HG03432 (cell line): ENCODE measurements around the gene VWA5A.

ENCODE experiments used
- ATAC-seq: cut with Tn5 transposase; IDR thresholded peaks from one replicate; pipeline ENCODE4 v1.9.1; 2021; ENCODE audit warnings: mild to moderate bottlenecking, moderate library complexity; ENCODE audit not compliant: unreplicated experiment

The VWA5A gene, protein sequence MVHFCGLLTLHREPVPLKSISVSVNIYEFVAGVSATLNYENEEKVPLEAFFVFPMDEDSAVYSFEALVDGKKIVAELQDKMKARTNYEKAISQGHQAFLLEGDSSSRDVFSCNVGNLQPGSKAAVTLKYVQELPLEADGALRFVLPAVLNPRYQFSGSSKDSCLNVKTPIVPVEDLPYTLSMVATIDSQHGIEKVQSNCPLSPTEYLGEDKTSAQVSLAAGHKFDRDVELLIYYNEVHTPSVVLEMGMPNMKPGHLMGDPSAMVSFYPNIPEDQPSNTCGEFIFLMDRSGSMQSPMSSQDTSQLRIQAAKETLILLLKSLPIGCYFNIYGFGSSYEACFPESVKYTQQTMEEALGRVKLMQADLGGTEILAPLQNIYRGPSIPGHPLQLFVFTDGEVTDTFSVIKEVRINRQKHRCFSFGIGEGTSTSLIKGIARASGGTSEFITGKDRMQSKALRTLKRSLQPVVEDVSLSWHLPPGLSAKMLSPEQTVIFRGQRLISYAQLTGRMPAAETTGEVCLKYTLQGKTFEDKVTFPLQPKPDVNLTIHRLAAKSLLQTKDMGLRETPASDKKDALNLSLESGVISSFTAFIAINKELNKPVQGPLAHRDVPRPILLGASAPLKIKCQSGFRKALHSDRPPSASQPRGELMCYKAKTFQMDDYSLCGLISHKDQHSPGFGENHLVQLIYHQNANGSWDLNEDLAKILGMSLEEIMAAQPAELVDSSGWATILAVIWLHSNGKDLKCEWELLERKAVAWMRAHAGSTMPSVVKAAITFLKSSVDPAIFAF

DNA sequence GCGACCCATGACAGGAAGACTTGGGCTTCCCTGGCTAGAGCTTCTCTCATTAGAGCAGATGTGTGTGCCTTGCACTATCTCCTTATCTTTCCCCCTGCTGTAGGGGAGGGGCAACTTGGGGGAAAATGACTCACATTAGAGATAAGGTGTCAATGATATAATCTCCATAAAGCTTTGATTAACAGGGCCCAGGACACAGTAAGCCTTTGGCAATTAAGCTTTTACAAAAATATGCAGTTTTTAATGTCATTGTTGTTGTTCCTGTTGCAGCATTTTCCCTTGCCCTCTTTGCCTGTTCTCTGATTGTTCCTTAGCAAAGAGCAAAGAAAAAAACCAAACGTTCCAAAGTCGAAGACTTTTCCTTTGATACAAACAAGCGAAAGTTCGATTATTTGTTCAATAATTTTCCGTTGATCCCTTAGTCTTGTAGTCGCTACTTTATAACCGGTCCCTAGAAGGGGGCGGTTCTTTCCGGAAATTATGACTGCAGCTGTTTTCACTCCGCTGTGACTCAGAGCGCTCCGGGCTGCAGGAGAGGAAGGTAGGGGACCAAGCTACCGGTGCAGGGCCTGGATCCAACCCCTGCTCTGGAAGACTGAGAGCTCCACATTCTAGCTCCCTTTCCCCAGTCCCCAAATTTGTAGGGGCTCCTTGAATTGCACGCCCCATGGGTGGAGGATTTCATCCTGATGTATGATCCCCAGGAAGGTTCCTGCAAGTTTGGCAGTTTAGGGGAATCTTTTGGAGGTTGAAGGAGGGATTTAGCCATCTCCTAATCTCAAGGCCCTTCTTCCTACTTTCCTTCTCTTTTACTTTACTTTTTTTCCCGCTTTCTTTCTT lies at the start of gene VWA5A:
Gene VWA5A, plus strand, starts transcription at position 509 of the 840 bp plus-strand sequence. CDS start 2,062 bp downstream, outside the sequence.
- peak; percentile 100 for ATAC-seq

DNA sequence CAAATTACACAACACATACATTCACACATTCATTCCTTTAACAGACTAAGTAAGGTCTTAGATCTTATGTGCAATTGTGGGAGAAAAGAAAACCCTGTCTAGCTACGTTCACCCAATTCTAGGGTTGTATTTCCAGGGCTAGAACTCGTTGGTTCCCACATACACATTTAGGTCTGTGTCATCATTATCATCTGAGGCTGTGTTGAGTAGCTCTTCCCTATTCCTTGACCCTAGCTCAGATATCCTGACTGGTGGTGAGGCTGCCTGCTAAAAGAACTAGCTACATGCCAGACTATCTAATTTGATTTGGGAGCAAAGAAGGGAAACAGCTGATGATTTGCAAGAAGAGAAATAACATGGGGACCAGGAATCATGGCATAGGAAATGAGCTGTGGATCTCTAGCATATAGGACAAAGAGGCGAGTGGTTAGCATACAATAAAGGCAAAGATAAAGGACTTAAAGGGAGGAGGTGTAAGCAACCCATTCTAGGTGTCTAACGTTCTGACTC lies 46.6 kb upstream of the VWA5A start:
- ATAC-seq, result no peak

DNA sequence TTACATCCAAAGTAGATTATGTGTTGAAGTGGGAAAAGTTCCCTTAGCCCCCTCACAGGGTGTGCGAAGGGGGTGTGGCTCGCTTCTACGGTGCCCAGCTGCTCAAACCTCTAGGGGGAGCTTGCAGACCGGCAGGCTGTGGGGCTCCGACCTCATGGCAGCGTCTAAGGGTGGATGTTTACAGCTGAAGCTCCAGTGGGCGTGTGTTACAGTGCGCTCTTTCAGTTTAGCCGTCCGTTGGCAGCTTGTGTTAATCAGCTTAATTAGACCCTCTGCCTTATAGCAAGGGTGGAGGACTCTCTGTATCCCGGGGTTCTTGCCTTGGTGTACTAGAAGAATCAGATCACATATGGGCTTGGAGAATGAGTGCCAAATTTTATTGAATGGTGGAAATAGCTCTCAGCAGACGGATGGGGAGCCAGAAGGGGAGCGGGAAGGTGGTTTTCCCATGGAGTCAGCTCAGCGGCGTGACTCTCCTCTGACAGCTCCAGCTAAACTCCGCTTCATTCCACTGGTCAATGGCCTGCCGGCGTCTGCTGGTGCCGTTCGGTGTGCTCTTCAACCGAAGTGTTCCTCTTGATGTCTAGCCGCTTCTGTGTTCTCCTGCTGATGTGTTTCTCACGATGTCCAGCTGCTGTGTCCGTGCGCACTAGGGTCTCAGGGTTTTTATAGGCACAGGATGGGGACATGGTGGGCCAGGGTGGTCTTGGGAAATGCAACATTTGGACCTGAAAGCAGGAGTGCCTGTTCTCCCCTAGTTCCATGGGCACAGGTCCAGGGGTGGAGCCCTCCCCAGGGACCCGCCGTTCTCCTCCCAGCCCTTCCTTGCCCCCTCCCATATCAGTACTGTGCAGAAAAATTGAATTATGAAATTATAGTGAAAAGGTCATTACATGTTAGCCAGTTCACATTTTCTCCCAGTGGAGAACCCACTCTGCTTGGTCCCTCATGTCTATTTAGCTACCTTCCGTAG lies 45.5 kb upstream of the VWA5A start:
- ATAC-seq, result peak; percentile 70

DNA sequence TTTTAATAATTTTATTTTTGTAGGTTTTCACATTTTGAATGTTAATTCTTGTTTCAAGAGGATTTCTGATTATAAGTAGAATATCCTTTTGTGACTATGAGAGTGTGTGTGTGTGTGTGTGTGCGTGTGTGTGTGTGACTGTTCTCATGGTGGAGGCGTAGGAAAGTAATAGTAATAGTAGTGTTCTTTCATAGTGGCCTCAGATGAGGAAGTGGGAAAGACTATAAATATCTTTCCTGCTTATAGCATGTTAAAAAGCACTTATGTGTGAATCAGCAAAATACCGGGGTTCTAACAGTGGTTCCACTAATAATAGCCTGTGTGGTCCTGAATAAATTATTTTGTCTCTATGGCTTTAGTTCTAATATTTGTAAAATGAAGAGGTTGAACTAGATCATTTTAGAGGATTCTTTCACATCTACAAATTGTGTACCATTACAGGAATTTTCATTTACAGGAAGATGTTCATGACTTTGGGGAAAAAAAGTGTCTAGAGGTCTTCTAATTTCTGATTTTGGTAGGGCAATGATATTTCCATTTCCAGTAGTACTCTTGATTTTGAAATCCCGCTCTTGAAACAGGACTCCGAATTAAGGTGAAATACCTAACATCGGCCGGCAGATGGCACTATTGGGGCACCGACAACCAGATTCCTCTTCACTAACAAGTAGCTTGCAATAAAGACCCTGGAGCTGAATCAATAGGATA lies 44.2 kb upstream of the VWA5A start:
- ATAC-seq, result peak; percentile 91

DNA sequence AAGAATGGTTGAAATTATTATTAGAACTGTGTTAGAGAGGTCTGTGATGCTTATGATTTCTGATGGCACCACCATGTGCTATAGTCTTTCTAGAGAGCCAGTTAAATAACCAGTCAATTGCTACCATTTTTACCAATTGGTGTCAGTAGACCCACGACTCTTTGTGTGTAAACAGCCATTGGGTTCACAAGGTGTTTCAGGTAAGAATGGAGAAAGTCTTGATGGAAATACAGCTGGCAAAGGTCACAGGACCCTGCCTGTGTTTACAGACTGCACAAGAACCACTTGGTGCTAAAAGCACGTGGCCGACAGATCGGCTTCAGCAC lies 43.7 kb upstream of the VWA5A start:
- no peak for ATAC-seq

DNA sequence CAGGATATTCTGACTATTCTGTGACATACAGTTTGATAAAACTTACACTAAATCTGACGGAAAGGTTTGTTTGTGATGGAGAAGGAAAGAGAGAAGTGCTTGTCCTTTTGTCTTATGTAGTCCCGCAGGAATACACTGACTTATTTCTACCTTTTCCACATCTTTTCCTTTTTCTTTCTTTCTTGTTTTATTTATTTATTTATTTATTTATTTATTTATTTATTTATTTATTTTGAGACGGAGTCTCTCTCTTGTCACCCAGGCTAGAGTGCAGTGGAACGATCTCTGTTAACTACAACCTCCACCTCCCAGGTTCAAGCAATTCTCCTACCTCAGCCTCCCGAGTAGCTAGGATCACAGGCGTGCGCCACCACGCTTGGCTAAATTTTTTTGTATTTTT lies 43.1 kb upstream of the VWA5A start:
- ATAC-seq, result no peak

DNA sequence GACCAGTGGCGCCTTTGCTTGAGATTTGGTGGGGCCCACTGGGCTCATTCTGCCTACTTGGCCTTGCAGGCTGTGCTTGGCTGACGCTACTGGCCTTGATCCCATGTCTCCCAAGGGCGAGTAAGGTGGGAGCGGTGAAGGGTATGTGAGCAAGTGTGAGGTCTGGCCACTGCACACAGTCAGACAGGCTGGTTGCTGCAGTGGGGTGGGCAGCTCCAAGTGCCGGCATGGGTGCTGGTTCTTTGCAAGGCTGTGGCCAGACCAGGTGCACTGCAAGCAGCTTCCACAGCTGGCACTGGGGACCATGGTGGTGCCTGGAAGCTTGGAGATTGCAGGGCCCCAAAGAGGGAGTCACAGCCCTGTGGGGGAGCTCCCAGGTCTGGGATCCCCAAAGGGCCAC lies 40.7 kb upstream of the VWA5A start:
- no peak for ATAC-seq

DNA sequence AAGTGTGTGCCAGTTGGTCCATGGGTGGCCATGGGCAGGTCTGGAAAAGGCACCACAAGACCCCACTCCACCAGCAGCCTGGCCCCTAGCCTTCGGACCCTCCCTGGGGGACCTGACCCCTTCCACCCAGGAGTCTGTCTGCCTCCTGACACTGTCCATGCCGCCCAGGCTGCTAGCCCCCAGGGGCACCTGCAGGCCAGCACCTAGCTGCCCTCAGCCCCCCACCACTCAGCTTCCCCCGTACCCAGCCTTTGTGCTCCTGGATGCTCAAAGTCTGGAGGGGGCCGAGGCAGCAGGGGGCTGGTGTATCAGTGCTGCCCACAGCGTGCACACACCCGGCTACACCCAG lies 39.8 kb upstream of the VWA5A start:
- no peak for ATAC-seq

DNA sequence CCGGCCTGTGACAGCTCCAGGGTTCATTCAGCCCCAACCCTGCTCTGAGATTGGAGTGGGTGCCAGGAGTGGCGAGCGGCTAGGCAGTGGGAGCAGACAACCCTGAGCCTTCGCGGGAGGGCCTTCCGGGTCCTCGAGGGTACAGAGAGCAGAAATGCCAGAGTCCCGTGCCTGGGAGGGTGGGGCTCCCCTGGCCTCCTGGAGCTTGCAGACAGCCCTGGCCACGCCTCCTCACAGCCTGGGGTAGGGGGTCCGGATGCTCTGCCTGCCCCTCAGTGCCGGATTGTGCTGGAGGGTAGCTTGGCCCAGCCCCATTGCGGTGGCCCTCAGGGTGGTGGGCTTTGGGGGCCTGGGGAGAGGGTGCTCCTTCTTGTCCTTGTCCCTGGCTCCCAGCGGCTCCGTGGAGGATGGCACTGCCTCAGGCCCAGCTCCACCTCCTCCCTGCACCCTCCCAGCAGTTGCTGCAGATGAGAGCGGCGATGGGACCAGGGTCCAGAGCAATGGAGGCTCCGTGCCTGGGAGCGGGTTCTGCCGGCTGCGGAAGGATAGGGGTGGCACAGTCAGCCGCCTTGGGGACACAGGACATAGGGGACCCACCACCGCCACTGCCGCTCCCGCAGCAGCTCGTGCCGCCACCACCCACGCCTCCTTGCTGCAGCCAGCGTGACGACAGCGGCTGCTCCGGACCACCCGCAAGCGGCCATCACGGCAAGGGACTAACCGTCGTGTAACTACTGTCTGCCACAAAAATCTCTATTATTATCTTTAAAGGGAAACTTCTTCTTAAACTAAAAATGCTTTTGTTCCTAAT lies 39.2 kb upstream of the VWA5A start:
- peak; percentile 77 for ATAC-seq

DNA sequence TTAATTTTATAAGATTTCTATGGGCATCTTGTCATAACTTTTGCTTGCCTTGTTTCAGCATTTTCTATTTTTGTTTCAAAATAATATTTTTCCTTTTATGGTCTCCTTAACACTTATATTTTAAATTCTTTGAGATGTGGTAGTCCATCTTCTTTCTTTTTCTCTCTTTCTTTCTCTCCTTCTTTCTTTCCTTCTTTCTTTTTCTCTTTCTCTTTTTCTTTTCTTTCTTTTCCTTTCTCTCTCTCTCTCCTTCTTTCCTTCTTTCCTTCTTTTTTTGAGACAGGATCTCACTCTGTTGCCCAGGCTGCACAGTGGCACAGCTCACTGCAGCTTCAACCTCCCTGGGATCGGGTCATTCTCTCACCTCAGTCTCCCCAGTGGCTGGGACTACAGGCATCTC lies 38.0 kb upstream of the VWA5A start:
- no peak for ATAC-seq

DNA sequence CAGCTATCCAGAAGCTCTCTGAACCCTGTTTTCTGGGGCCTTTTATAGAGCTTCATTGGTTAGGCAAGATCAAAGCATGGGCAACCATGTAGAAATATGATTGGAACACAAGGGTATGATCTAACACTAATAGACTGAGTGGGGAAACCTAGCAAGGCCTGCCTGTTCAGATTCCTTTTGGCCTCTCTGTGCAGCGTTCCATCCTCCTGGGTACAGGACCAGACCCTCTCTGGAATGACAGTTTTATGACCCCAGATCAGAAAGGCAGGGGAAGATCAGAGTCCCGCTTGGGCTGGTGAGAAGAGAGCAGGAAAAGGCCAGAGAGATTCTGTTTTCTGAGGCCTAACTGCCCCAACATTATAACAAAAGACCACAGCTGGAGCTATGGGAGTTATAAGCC lies 36.7 kb upstream of the VWA5A start:
- no peak for ATAC-seq

DNA sequence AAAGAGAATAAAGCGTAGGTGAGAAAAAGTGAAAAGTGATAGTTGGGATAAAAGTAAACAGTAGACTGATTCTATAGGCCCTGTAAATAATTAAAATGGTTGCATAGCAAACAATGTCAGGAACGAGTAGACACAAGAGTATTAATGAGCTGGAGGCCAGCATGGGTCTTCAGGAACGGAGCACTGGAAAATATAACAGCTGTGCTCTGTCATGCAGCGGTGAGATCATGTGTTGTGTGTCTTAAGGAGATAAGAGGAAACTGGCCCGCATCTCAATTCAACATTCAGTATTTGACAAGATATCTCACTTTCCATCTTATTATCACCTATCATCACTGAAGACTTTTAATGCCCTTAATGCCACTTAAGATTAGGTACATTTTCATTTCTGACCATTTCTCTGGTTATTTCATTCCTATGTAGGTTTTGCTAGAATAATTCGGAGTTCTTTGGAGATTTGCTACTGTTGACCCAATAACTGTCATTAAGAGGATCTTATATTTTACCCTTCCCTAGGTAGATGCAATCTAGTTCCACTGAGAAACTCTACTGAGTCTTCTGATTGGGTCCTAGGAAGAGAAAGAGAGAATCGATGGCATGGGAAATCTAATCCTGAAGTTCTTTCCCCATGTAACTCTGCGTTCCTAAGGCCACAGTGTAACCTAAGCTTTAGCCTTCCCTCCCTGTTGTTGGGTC lies 35.5 kb upstream of the VWA5A start:
- no peak for ATAC-seq

DNA sequence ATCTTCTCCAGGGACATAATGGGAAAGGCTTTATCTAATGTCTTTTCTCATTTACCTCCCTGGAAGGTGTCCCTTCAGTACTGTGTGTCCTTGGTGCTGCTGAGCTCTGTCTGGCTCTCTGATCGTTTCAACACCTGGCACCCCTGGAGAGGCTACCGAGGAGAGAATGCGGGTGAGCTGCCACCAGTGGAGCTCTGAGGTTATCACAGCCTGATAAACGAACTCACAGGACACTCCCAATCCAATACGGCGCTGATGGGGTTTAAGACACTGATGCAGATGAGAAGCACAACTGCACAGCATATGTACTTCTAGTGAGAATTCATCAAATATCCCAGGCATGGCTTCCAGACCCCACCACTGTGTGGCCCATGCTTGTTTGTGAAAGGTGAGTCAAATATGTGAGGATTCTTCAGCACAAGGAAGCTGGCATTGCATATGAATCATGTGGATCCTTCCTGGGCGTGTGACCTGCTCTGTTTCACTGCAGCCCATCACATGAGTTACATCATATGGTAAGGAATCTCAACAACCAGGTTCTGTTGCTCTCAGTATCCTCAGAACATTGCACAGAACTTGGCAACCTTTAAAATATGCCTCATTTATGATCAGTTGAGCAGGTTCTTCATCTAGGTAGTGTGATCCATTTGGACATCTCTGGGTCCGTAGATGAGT lies 34.8 kb upstream of the VWA5A start:
- no peak for ATAC-seq

DNA sequence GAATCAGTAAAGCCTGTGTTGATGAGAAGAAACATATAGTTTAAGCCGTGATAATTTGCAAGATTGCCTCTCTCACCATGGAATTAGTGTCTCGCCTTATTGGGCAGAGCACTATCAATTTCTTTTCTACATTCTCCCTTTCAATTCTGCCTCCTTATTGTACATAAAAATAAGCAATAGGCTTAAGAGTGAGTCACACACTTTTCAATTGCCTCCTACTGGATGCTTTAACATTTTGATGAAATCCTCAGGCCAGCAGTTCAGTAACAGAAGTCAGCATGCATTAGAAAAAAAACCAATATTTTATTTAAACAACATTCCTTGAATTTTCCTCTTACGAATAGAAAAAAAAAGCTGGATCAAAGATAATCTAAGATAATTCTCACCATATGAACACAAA lies 33.8 kb upstream of the VWA5A start:
- ATAC-seq, result no peak

DNA sequence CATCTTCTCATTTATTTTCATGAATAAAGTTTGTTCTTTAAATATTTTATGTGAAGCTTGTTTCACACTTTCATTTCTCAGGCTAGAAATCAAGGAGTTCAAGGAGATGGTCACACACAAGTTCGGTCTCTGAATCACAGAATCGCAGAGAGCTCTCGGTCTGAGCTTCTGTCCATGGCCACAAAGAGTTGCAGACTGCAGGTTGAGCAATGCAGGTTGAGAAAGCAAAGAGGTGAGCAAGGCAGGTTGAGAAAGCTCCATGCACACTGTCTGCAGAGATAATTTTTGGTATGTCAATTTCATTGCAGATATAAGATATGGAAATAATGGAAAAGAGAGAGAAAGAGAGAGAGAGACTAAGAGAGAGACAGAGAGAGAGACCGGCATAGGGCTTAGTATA lies 32.9 kb upstream of the VWA5A start:
- no peak for ATAC-seq

DNA sequence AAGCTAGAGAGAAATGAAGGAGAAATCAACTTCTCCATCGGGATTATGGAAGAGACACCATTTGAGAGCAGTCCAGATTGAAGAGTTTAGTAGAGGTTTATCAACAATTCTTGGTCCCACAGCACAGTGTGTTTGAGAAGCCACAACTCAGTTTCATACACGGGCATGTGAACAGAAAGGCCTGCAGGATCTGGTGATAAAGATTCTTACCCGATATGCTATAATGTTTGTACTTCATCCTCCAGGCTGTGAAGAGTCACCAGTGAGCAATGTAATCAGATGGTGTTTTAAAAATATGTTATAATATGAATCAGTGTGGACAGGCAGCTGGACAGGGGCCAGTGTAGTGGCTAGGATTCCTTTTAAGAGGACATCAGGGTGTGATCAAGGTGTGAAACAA lies 29.7 kb upstream of the VWA5A start:
- no peak for ATAC-seq

DNA sequence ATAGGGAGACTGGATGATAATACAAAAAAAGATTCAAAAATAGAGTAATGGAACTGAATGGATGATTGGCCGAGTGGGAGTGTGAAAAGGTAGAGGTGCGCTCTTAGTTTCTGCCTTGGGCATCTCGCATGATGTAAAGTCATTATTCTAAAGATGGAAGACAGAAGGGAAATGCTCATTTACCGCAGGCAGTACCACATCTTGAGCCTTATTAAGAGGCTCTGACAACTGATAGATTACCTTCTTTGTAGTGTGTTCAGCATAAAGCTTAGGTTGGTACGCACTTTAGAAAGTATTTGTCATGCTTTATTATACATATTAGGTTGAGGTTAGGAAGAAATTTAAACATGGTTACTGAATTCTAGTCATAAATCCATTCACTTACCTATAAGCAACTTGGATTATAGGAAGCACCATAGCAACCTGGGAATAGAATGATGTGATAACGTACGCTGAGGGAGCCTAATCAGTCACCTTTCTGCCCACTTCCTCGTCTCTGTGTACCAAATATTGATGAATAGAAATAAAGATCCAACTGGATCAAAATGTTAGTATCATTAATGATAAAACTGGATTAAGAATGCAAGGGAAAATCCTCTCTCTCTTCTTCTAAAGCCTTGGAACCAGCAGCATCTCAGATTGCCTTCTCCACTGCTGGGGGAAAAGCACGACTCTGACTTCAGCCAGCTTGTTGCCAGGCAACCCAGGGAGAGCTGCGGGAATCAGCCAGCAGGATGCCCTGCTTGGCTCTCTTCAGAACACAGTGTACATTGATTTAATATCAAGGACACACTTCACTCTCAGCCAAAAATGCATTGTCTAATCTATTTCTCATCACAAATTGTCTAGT lies 29.0 kb upstream of the VWA5A start:
- no peak for ATAC-seq
